IMR-90 (cell line): ENCODE data around the gene AKAP8L. TPM values are rescaled to one million over a fixed set of nuclear protein-coding genes. Genes with fewer than 3 reads are reported as not detected.

Experiments used
- ATAC-seq: fragments of 200-7000 bp; cut with Tn5 transposase; 2 replicates; pipeline ENCODE4 v1.9.1; 2020; ENCODE audit warnings: low read depth, mild to moderate bottlenecking, moderate library complexity
- BruUV-seq: library from RNA; stranded (reverse); fragments of 400-500 nt; replicated peaks from 2 replicates; lab custom pipeline; 2021; lab: Mats Ljungman, UMichigan
- CTCF ChIA-PET: fragments of 300-600 bp; formaldehyde crosslinking; extraction: SDS; loops from one replicate; lab custom pipeline; 2021; ENCODE audit warnings: antibody characterized with exemption; lab: Yijun Ruan, JAX
- POLR2A ChIA-PET: fragments of 300-600 bp; sonication (Branson Sonifier 250); formaldehyde crosslinking; loops from one replicate; lab custom pipeline; 2022; ENCODE audit warnings: antibody characterized with exemption; ENCODE audit not compliant: unreplicated experiment; lab: Charles Lee
- DNase-seq: peaks from one replicate; pipeline ENCODE4 v3.0.0; 2013
- H2AFZ ChIP-seq: replicated peaks from 2 replicates; pipeline ENCODE3; 2013; ENCODE audit warnings: low read length, mild to moderate bottlenecking; ENCODE audit not compliant: poor library complexity
- H2AK5ac ChIP-seq: 2 replicates; pipeline ENCODE4 v1.6.1; 2013; ENCODE audit warnings: low read depth, low read length, inconsistent platforms
- H2AK9ac ChIP-seq: replicated peaks from 2 replicates; pipeline ENCODE3; 2013; ENCODE audit warnings: mild to moderate bottlenecking, low read depth, low read length, moderate library complexity; ENCODE audit not compliant: poor library complexity
- H2BK120ac ChIP-seq: 2 replicates; pipeline ENCODE4 v1.6.1; 2013; ENCODE audit warnings: low read depth, low read length, inconsistent platforms
- H2BK15ac ChIP-seq: 3 replicates; pipeline ENCODE4 v1.6.1; 2013; ENCODE audit warnings: low read depth, low read length, inconsistent platforms
- H2BK20ac ChIP-seq: 2 replicates; pipeline ENCODE4 v1.6.1; 2013; ENCODE audit warnings: low read depth, mild to moderate bottlenecking, inconsistent platforms, low read length, moderate library complexity
- H2BK5ac ChIP-seq: 2 replicates; pipeline ENCODE4 v1.6.1; 2013; ENCODE audit warnings: mild to moderate bottlenecking, low read depth, low read length, inconsistent platforms; ENCODE audit not compliant: poor library complexity, severe bottlenecking
- H3K14ac ChIP-seq: replicated peaks from 2 replicates; pipeline ENCODE4 v1.6.1; 2013; ENCODE audit warnings: low read depth, low read length, inconsistent platforms
- H3K18ac ChIP-seq: 2 replicates; pipeline ENCODE4 v1.6.1; 2013; ENCODE audit warnings: low read depth, low read length, control low read depth
- H3K23ac ChIP-seq: 2 replicates; pipeline ENCODE4 v1.6.1; 2013; ENCODE audit warnings: low read depth, low read length, inconsistent platforms
- H3K27ac ChIP-seq: 2 replicates; pipeline ENCODE4 v1.5.1; 2013; ENCODE audit warnings: mild to moderate bottlenecking, control low read depth, low read length; ENCODE audit not compliant: insufficient read depth
- H3K27me3 ChIP-seq: 2 replicates; pipeline ENCODE4 v1.6.1; 2013; ENCODE audit warnings: low read length; ENCODE audit not compliant: control insufficient read depth, insufficient read depth
- H3K36me3 ChIP-seq: 2 replicates; pipeline ENCODE4 v1.6.1; 2013; ENCODE audit warnings: low read length, mixed read lengths; ENCODE audit not compliant: control insufficient read depth, insufficient read depth
- H3K4ac ChIP-seq: 2 replicates; pipeline ENCODE4 v1.6.1; 2013; ENCODE audit warnings: low read depth, low read length, inconsistent platforms
- H3K4me1 ChIP-seq: 2 replicates; pipeline ENCODE4 v1.6.1; 2013; ENCODE audit warnings: low read length, mixed read lengths; ENCODE audit not compliant: control insufficient read depth, insufficient read depth
- H3K4me2 ChIP-seq: 2 replicates; pipeline ENCODE4 v1.6.1; 2013; ENCODE audit warnings: low read depth, mild to moderate bottlenecking, control low read depth, low read length, moderate library complexity
- H3K4me3 ChIP-seq: 2 replicates; pipeline ENCODE4 v1.5.1; 2013; ENCODE audit warnings: low read depth, mild to moderate bottlenecking, control low read depth, low read length, moderate library complexity; ENCODE audit not compliant: insufficient read depth
- H3K56ac ChIP-seq: 2 replicates; pipeline ENCODE4 v1.6.1; 2013; ENCODE audit warnings: low read length, inconsistent platforms; ENCODE audit not compliant: insufficient read depth; ENCODE audit errors: extremely low read depth
- H3K79me1 ChIP-seq, 2 experiments: 2 replicates each; pipeline ENCODE4 v1.6.1; 2013; ENCODE audit warnings: low read length in 2 of 2, inconsistent platforms in 1 of 2, low read depth in 1 of 2
- H3K9ac ChIP-seq: 2 replicates; pipeline ENCODE4 v1.6.1; 2013; ENCODE audit warnings: low read depth, low read length, control low read depth
- H3K9me1 ChIP-seq: 2 replicates; pipeline ENCODE4 v1.6.1; 2013; ENCODE audit warnings: low read length, inconsistent platforms; ENCODE audit not compliant: insufficient read depth
- H3K9me3 ChIP-seq: 2 replicates; pipeline ENCODE4 v1.6.1; 2013; ENCODE audit warnings: low read length; ENCODE audit not compliant: control insufficient read depth, insufficient read depth
- H4K20me1 ChIP-seq: 2 replicates; pipeline ENCODE4 v1.6.1; 2013; ENCODE audit warnings: low read length, inconsistent platforms; ENCODE audit not compliant: insufficient read depth
- H4K5ac ChIP-seq: 2 replicates; pipeline ENCODE4 v1.6.1; 2013; ENCODE audit warnings: mild to moderate bottlenecking, low read depth, low read length, control low read depth
- H4K8ac ChIP-seq, 2 experiments: 2 replicates each; pipeline ENCODE4 v1.6.1; 2013; ENCODE audit warnings: low read depth in 2 of 2, low read length in 2 of 2, control low read depth in 1 of 2, inconsistent platforms in 1 of 2
- H4K91ac ChIP-seq: 2 replicates; pipeline ENCODE4 v1.6.1; 2013; ENCODE audit warnings: low read depth, low read length, inconsistent platforms; ENCODE audit not compliant: insufficient read depth
- BHLHE40 ChIP-seq: fragments of 150-350 bp; IDR thresholded peaks from 2 replicates; pipeline ENCODE4 v1.6.1; 2016; ENCODE audit warnings: mild to moderate bottlenecking, low read depth, low read length
- CEBPB ChIP-seq: IDR thresholded peaks from 2 replicates; pipeline ENCODE4 v1.6.1; 2012; ENCODE audit warnings: low read depth, low read length, improper control_type of control experiment
- CHD1 ChIP-seq: IDR thresholded peaks from 2 replicates; pipeline ENCODE4 v1.6.1; 2012; ENCODE audit warnings: low read depth, low read length, improper control_type of control experiment
- ELK1 ChIP-seq: fragments of 150-350 bp; IDR thresholded peaks from 2 replicates; pipeline ENCODE4 v1.6.1; 2016; ENCODE audit warnings: low read depth, mild to moderate bottlenecking, low read length, moderate library complexity, borderline replicate concordance
- FOS ChIP-seq: fragments of 150-350 bp; IDR thresholded peaks from 2 replicates; pipeline ENCODE4 v1.6.1; 2016; ENCODE audit warnings: low read depth, low read length
- MAFK ChIP-seq: IDR thresholded peaks from 2 replicates; pipeline ENCODE4 v1.6.1; 2012; ENCODE audit warnings: low read depth, low read length, improper control_type of control experiment
- MAZ ChIP-seq: IDR thresholded peaks from 2 replicates; pipeline ENCODE4 v1.6.1; 2012; ENCODE audit warnings: low read depth, mild to moderate bottlenecking, low read length, improper control_type of control experiment, moderate library complexity, borderline replicate concordance
- MXI1 ChIP-seq: IDR thresholded peaks from 2 replicates; pipeline ENCODE4 v1.6.1; 2012; ENCODE audit warnings: low read depth, mild to moderate bottlenecking, low read length, moderate library complexity, borderline replicate concordance
- NFE2L2 ChIP-seq: fragments of 150-350 bp; IDR thresholded peaks from 2 replicates; pipeline ENCODE4 v1.6.1; 2016; ENCODE audit warnings: low read depth, mild to moderate bottlenecking, low read length
- POLR2A ChIP-seq: IDR thresholded peaks from 2 replicates; pipeline ENCODE4 v1.6.1; 2012; ENCODE audit warnings: mild to moderate bottlenecking, low read depth, low read length
- RAD21 ChIP-seq: IDR thresholded peaks from 2 replicates; pipeline ENCODE4 v1.6.1; 2012; ENCODE audit warnings: low read length, improper control_type of control experiment
- RCOR1 ChIP-seq: IDR thresholded peaks from 2 replicates; pipeline ENCODE4 v1.6.1; 2012; ENCODE audit warnings: mild to moderate bottlenecking, low read length, improper control_type of control experiment; ENCODE audit not compliant: insufficient replicate concordance
- RFX5 ChIP-seq: IDR thresholded peaks from 2 replicates; pipeline ENCODE4 v1.8.0; 2012; ENCODE audit warnings: low read depth, mild to moderate bottlenecking, low read length, moderate library complexity
- SMC3 ChIP-seq: fragments of 150-350 bp; IDR thresholded peaks from 2 replicates; pipeline ENCODE4 v1.6.1; 2016; ENCODE audit warnings: low read depth, mild to moderate bottlenecking, antibody characterized with exemption, low read length, moderate library complexity
- WGBS, 2 experiments: methylation state at CpG; one replicate each; pipeline versions ENCODE4 v1.1.5 to v1.1.7; 2013; ENCODE audit warnings: missing lambda C conversion rate in 2 of 2; ENCODE audit not compliant: insufficient read length in 1 of 2; ENCODE audit errors: extremely low coverage in 2 of 2; 5-methylcytosine and 5-hydroxymethylcytosine counted together
- dilution Hi-C: fragments of 300-500 bp; cut with HindIII; formaldehyde crosslinking; loops from one replicate; pipeline ENCODE4 v1.14.3; 2018; ENCODE audit warnings: low sequenced_read_pairs; ENCODE audit not compliant: unreplicated experiment
- in situ Hi-C: fragments of 300-500 bp; cut with MboI; formaldehyde crosslinking; loops from 3 replicates; pipeline ENCODE4 v1.14.3; 2019; ENCODE audit warnings: low sequenced_read_pairs, inconsistent platforms, mixed read lengths
- intact Hi-C: fragments of 100-400 bp; cut with micrococcal nuclease; formaldehyde crosslinking; loops from 2 replicates; pipeline ENCODE4 v1.10.0; 2022
- polyA plus RNA-seq, 3 experiments: library from polyadenylated mRNA; depleted of rRNA; stranded (reverse); fragments of >200 nt; gene quantifications; 2 replicates each; pipeline ENCODE4 v1.2.3, GENCODE V29; 2012; ENCODE audit warnings: low replicate concordance in 1 of 3
- total RNA-seq: library from RNA; depleted of rRNA; stranded (reverse); fragments of >200 nt; gene quantifications from 2 replicates; pipeline ENCODE4 v1.2.3, GENCODE V29; 2012
- TF ChIP-seq, protein P1 (sequence below): conservative IDR thresholded peaks from 2 replicates; pipeline ENCODE4 v1.5.1; 2012; ENCODE audit warnings: mild to moderate bottlenecking, low read depth, low read length, improper control_type of control experiment
- TF ChIP-seq, protein P2 (sequence below): fragments of 150-350 bp; IDR thresholded peaks from 2 replicates; pipeline ENCODE4 v1.6.1; 2017; ENCODE audit warnings: mild to moderate bottlenecking, antibody characterized with exemption, low read length, low read depth

The AKAP8L gene
- total and polyA plus RNA-seq, 2 of the 4 experiments (the other 2 are of a cell fraction), result 43.1 to 44.6 TPM

DNA sequence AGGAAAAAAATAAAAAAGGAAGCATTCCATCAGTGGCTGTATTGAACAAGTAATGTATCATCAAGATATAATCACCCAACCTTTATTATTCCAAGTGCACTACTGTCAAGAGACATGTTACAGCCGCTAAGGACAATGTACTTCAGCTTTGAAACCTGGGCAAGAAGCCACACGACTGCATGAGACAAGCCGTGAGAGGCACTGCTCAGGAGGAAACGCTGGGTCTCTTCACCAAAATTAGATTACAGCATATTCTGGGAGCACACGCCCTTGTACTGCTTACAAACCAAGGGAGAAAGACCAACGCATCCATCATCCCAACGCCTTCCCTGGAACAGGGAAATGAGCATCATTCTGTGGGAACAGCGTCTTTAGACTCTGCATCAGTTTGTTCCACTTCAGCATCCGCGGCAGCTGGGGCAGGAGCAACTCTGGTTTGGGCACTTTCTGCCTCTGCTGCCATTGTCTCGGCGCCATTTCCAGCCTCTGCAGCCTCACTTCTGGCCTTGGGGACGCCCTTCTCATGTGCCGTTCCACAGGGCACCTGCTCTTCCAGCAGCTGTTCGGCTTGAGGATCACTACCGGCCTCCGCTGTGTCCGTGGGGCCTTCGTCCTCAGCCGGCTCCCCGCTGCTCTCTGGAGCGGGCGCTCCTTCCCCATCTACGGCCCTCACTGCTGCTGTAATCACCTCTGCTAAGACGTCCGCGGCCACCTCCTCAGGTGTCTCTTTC, 64.1 kb downstream of the AKAP8L start:
- no peak overlapping the region for H4K91ac ChIP-seq
- no peaks in the 10 kb centered on the region for H3K27me3 ChIP-seq
- peaks cover 0 to 21% of the 10 kb centered on the region in 2 experiments; a peak in 3 of 4 replicates for H3K79me1 ChIP-seq
- no TSS peak for BruUV-seq
- intact Hi-C loops, result no loop called here
- no peak overlapping the region for H3K27ac ChIP-seq
- H3K56ac ChIP-seq, result no peak overlapping the region
- in situ Hi-C loops, result no loop called here
- no peak overlapping the region for H2BK15ac ChIP-seq
- ATAC-seq (no peak), DNase-seq (no peak)
- no peak overlapping the region for H2AK5ac ChIP-seq
- H3K4me3 ChIP-seq, result no peak overlapping the region
- H3K4me2 ChIP-seq, result no peak overlapping the region
- H3K4ac ChIP-seq, result no peak overlapping the region
- no peak overlapping the region for H2BK120ac ChIP-seq
- H4K8ac ChIP-seq, result no peak overlapping the region
- WGBS, 2 experiments, result 91% methylated on average over 25 of the region's 27 CpGs; no CpG with 5 or more reads in 1 of the 2 experiments
- dilution Hi-C loops, result no loop called here
- peaks cover 43% of the 10 kb centered on the region for H3K36me3 ChIP-seq
- H3K14ac ChIP-seq, result no peak overlapping the region
- H3K9ac ChIP-seq, result no peak overlapping the region
- no peaks in the 10 kb centered on the region for H3K9me1 ChIP-seq
- no peak overlapping the region for H2AK9ac ChIP-seq
- CTCF ChIA-PET, result no interaction called here
- no peak overlapping the region for H3K23ac ChIP-seq
- no peak overlapping the region for H2BK5ac ChIP-seq
- TF ChIP-seq, protein P1, sequence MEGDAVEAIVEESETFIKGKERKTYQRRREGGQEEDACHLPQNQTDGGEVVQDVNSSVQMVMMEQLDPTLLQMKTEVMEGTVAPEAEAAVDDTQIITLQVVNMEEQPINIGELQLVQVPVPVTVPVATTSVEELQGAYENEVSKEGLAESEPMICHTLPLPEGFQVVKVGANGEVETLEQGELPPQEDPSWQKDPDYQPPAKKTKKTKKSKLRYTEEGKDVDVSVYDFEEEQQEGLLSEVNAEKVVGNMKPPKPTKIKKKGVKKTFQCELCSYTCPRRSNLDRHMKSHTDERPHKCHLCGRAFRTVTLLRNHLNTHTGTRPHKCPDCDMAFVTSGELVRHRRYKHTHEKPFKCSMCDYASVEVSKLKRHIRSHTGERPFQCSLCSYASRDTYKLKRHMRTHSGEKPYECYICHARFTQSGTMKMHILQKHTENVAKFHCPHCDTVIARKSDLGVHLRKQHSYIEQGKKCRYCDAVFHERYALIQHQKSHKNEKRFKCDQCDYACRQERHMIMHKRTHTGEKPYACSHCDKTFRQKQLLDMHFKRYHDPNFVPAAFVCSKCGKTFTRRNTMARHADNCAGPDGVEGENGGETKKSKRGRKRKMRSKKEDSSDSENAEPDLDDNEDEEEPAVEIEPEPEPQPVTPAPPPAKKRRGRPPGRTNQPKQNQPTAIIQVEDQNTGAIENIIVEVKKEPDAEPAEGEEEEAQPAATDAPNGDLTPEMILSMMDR, result no peak
- TF ChIP-seq SMC3 (no peak), CHD1 (no peak), NFE2L2 (no peak), MAFK (no peak), FOS (no peak), POLR2A (no peak), RCOR1 (no peak), RAD21 (no peak), BHLHE40 (no peak), MXI1 (no peak), ELK1 (no peak), RFX5 (no peak), CEBPB (no peak), MAZ (no peak)
- TF ChIP-seq, protein P2, sequence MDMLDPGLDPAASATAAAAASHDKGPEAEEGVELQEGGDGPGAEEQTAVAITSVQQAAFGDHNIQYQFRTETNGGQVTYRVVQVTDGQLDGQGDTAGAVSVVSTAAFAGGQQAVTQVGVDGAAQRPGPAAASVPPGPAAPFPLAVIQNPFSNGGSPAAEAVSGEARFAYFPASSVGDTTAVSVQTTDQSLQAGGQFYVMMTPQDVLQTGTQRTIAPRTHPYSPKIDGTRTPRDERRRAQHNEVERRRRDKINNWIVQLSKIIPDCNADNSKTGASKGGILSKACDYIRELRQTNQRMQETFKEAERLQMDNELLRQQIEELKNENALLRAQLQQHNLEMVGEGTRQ, result no peak
- peaks cover 3% of the 10 kb centered on the region; the same call in 1 of the 2 replicates for H3K4me1 ChIP-seq
- H4K20me1 ChIP-seq, result peaks cover 17% of the 10 kb centered on the region
- POLR2A ChIA-PET, result no interaction called here
- no peak overlapping the region for H2AFZ ChIP-seq
- H4K5ac ChIP-seq, result no peak overlapping the region
- H3K18ac ChIP-seq, result no peak overlapping the region
- no peak overlapping the region for H2BK20ac ChIP-seq
- no peaks in the 10 kb centered on the region for H3K9me3 ChIP-seq
